Superior temporal gyrus (tissue), 1 donor: ENCODE results near the gene CST6.

Experiments
- DNase-seq: peaks from one replicate; pipeline ENCODE4 v3.0.0-alpha.2; 2016; ENCODE audit errors: extremely low spot score

The CST6 gene, protein sequence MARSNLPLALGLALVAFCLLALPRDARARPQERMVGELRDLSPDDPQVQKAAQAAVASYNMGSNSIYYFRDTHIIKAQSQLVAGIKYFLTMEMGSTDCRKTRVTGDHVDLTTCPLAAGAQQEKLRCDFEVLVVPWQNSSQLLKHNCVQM

DNA sequence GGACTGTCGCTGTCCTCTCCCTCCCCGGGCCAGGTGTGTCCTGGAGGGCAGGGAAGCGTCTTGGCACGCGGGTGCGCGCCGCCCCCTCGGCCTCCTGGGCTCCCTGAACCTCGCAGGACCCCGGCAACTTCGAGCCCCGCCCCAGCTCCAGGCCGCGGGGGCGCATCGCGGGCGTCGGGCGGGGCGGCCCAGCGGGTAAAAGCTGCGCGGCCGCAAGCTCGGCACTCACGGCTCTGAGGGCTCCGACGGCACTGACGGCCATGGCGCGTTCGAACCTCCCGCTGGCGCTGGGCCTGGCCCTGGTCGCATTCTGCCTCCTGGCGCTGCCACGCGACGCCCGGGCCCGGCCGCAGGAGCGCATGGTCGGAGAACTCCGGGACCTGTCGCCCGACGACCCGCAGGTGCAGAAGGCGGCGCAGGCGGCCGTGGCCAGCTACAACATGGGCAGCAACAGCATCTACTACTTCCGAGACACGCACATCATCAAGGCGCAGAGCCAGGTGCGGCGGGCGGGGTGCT lies at the start of gene CST6:
CST6 (plus strand) TSS at position 224 of the 519 bp plus-strand sequence; CDS start at position 261, 37 bp downstream.
- no peak for DNase-seq

DNA sequence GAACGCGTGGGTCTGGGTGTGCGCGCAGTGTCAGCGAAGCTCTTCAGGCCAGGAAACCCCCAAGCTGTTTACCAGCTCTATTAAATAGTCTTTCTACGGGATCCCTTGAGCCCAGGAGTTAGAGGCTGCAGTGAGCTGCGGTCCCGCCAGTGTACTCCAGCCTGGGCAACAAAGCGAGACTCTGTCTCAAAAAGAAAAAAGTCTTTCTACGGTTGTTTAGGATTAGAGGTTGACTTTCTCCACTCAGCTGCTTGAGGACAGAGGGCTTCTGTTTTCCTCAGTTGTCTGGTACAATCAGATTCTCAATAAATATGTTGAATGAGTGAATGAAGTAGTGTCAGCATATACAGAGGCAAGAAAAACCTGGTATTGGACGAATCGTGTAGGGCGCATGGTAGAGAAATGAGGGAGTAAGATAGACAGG lies 49.7 kb upstream of the CST6 start:
- no peak for DNase-seq

DNA sequence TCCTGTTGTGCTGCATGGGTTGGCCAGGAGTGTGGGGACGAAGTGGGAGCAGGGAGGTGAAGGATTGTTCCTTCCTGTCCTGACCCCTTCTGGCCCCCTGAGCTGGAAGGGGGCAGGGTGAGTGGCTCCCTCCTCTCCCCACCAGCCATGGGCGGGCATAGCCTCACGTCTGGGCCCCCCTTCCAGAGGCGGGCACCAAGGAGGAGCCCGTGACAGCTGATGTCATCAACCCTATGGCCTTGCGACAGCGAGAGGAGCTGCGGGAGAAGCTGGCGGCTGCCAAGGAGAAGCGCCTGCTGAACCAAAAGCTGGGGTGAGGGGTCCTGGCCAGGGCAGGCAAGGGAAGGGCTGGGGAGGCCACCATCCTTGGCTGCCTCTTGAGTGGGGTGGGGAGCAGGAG lies 46.9 kb upstream of the CST6 start:
- no peak for DNase-seq

DNA sequence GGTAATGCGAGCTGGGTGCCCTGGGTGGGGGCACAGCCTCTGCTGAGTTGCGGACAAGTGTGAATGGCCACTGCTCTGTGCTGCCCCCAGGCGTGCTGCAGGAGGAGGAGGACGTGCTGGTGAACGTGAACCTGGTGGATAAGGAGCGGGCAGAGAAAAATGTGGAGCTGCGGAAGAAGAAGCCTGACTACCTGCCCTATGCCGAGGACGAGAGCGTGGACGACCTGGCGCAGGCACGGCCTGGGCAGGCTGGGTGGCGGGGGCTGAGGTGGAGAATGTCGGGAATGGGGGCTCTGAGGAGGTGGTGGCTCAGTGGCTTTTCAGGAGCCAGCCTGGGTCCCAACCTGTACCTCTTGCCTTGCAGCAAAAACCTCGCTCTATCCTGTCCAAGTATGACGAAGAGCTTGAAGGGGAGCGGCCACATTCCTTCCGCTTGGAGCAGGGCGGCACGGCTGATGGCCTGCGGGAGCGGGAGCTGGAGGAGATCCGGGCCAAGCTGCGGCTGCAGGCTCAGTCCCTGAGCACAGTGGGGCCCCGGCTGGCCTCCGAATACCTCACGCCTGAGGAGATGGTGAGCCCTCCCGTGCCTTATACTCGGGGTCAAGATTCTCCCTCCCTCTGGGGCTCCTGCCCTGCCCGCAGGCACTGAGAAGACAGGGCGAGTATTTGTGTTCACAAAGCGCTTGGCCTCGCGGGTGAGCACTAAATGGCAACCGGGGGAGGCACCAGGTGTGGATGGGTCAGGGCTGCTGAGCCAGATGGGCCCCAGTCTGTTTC lies 45.6 kb upstream of the CST6 start:
- DNase-seq = no peak

DNA sequence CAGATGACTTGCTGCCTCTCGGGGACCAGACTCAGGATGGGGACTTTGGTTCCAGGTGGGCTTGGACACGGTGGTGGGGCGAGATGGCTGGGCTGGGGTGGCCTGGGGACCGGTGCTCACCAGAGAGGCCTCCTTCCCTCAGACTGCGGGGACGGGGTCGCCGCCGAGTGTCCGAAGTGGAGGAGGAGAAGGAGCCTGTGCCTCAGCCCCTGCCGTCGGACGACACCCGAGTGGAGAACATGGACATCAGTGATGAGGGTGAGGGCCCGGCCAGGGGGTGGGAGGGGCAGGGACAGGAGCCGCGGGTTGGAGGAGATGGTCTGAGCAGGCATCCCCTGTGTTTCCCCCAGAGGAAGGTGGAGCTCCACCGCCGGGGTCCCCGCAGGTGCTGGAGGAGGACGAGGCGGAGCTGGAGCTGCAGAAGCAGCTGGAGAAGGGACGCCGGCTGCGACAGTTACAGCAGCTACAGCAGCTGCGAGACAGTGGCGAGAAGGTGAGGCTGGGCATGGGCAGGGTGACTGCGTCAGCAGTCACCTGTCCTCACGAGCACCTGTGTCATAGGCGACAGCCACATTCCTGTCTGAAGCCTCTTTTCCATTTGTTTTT lies 44.4 kb upstream of the CST6 start:
- DNase-seq = no peak

DNA sequence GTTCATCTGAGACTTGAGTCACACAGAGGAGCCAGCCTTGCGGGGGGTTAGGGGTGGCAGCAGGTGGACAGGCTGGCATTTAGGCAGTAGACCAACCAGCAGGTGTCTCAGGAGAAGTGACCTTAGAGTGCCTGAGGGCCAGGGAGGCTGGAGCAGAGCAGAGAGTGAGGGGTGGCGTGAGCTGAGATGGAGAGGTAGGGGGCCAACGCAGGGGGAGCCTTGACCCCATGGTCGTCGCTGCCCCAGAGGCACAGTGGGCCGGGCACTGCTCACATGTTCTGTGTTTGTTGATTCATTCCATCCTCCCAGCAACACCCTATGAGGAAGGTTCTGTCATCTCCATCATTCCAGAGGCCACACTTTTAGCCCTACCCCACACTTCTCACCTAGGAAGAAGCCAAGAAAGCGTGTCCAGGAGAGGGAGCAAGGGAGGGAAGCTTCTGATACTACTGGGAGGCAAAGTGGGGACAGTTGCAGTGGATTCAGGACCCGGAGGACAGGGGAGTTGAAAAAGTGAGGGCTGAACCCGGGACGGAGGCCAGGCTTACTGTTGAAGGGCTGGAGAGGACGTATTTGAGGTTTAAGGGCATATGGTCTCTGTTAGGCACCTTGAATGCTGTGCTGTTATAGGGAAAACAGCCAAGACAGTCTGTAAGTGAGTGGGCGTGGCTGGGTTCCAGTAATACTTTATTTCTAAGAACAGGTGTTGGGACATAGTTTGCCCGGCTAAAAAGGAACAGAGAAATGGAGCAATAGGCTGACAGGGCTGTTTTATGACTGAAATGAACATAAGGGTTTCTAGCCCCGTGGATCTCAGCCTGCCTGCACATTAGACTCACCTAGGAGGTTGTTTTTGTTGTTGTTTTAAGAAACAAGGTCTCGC lies 43.0 kb upstream of the CST6 start:
- no peak for DNase-seq

DNA sequence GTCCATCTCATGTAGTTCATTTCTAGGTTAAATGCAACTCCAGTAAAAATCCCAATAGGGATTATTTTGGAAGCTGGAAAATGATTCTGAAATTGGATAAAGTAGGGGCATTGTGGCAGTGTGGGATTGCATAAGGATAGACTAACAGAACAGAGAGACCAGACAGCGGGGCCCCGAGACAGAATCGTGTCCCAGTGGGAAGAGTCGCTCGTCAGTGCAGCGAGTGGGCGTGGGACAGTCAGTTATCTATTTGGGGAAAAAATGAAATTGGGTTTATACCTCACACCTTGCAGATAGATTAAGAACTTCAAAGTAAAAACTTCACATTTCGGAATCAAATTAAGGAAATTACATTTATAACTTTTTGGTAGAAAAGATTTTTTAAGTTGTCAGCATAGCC lies 39.7 kb upstream of the CST6 start:
- no peak for DNase-seq

DNA sequence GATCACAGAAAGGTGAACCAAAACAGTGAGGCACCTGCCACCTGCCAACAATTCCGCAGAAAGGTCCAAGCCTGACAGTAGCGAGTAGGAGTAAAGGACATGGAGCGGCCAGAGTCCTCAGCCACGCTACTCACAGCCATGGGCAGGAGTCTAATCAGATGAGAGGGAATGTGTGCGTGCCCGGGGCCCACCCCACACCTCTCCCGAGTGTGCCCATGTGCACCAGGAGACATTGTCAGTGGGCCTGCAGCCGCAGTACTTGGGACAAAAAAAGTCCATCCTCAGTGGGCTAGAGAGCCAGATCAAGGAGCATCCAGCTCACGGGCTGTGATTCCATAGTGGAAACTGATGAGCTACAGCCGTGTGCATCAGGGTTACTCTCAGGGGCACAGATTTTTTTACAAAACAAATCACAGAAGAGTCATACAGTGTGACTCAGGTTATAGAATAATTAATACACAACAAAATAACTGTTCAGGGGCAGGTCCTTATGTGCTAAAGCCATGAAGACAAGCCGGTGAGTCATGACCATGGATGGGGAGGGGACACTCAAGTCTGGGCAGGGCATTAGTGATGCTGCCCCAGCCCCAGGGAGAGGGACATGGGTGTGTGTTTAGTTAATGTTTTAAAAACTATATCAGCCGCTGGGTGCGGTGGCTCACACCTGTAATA lies 38.2 kb upstream of the CST6 start:
- no peak for DNase-seq

DNA sequence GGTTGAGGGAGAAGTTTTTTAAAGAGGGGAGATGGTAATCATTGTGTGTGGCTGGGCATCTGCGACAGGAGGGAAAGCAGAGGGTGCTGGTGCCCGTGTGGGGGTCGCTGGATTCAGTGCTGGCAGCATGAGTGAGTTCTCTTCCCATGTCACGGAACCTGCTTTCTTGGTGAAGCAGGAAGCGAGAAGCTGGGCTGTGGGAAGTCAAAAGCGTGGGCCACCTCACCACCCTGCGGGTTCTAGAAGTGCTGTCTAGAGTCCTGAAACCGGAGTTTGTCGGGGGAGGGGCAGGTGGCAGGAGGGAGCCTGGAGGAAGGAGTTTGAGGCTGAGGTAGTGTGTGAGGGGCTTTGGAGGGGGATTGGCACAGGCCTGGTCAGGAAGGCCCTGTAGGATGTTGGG lies 36.0 kb upstream of the CST6 start:
- no peak for DNase-seq

DNA sequence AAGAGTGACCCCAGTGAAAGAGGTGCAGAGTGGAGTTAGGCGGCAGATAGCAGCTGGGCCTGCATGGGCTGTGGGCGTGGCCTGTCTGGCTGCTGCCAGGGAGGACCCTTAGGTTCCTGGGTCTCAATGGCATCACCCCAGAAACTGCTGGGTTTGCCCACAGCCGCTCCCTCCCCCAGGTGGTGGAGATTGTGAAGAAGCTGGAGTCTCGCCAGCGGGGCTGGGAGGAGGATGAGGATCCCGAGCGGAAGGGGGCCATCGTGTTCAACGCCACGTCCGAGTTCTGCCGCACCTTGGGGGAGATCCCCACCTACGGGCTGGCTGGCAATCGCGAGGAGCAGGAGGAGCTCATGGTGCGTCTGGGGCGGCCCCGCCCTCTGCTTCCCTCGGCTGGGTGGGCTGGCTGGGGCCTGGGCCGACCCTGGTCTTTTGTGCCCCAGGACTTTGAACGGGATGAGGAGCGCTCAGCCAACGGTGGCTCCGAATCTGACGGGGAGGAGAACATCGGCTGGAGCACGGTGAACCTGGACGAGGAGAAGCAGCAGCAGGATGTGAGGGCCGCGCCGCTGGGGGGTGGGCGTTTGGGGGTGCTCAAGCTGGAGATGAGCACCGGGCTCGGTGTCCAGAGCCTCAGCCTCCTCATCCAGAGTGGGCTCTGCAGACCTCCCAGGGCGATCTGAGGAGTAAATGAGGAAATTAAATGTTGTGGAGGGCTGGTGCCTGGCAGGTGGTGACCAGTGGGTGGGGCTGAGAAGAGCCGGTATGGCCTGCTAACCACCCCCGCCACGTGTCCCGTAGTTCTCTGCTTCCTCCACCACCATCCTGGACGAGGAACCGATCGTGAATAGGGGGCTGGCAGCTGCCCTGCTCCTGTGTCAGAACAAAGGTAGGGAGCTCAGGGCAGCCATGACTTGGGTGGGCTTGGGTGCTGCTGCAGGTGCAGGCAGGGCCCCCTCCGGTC lies 35.3 kb upstream of the CST6 start:
- DNase-seq = no peak

DNA sequence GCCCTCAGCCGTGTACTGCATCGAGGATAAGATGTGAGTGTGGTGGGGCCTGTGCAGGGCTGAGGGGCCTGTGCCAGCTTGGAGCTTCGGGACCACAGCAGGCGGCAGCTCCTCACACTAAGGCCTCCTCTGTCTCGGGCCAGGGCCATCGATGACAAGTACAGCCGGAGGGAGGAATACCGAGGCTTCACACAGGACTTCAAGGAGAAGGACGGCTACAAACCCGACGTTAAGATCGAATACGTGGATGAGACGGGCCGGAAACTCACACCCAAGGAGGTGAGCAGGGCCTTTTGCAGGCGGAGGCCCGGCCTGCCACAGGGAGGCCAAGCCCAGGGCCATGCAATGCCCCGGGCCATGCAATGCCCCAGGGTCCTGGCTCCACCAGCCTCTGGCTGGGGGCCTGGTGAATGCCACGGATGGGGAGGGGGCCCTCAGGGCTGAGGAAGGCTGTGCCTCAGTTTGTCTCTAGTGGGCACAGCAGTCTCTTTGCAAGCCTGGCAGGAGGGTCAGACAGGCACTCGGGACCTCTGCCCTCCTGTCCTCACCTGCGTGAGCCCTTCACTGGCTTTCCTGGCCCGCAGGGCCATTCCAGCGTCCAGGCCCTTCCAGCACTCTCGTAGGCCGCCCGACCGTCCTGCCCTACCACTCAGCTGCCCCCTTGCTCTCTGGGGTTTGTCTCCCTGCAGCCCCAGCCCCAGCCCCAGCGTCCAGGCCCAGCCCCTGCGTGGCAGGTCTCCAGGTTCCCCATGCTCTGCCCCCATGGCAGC lies 34.0 kb upstream of the CST6 start:
- DNase-seq = no peak

DNA sequence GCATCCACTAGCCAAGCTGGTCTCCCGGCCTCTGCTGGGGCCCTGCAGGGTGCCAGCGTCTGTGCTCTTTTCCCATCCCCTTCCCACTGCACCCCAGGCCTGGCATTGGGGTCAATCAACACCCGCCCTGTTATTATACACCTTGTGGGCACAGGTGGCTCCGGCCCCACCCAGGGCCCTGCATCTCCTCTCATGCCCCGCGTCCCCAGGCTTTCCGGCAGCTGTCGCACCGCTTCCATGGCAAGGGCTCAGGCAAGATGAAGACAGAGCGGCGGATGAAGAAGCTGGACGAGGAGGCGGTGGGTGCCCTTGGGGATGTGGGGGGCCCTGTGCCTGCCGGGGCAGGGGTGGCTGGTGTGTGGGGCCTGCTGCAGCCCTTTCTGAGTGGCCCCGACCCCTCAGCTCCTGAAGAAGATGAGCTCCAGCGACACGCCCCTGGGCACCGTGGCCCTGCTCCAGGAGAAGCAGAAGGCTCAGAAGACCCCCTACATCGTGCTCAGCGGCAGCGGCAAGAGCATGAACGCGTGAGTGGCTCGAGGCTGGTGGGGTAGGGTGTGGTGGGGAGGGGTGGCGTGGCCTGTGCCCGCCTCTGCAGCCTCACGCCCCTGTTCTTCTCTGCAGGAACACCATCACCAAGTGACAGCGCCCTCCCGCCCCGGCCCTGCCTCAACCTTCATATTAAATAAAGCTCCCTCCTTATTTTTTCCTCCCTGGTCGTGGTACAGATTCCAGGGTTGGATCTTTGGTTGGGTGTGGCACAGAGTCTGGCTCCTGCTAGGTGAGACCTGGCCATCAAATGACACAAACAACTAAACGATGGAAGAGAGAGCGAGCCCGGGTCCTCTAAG lies 33.2 kb upstream of the CST6 start:
- no peak for DNase-seq

DNA sequence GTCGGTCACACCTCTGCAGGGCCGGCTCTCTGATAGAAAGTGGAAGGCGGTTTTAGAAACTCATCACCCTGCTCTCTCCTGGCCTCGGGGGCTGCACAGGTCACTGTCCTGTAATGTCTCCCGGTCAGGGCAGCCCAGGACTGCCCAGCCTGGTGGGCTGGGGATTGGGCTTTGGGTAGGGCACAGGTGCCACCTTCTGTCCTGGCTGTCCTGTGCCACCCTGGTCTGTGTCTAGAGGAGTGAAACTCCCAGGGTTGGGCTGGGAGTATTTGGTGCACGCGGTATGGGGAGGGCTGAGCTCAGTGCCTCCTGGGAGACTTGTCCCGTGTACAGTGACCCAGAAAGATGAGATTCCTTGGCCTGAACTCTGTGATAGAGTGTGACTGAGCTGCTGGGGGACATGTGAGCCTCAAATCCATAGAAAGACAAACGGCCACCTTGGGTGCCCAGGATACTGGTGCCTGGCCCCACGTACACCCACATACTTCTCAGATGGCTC lies 32.5 kb upstream of the CST6 start:
- DNase-seq = no peak

DNA sequence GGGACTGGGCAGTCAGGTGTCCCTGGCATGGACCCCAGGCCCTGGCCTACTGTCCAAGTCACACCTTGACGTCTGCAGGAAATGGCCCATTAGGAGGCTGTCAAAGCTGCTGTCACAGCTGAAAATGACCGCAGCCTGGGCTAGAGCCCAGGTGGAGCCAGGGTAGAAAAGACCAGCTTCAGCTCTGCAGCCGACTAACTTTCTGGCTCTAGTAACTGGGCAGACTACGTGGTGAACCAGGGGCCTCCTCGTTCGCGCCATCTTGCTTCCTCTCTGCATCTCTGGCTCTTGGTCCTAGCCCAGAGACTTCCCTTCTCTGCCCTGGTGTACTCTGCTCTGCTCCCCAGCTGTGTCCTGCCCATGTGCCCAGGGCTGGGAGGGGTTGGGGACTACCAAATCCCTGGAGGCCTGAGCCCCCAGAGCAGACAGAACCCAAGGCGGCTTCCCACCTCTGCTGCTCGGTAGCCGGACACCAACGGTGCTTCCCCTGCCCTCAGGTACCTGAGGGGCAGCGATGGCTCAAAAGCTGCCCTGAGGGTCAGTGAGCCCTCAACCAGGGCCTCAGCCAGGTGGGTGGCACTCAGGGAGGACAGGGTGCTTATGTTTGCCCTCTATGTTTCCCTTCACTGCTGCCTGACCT lies 30.6 kb upstream of the CST6 start:
- DNase-seq = no peak

DNA sequence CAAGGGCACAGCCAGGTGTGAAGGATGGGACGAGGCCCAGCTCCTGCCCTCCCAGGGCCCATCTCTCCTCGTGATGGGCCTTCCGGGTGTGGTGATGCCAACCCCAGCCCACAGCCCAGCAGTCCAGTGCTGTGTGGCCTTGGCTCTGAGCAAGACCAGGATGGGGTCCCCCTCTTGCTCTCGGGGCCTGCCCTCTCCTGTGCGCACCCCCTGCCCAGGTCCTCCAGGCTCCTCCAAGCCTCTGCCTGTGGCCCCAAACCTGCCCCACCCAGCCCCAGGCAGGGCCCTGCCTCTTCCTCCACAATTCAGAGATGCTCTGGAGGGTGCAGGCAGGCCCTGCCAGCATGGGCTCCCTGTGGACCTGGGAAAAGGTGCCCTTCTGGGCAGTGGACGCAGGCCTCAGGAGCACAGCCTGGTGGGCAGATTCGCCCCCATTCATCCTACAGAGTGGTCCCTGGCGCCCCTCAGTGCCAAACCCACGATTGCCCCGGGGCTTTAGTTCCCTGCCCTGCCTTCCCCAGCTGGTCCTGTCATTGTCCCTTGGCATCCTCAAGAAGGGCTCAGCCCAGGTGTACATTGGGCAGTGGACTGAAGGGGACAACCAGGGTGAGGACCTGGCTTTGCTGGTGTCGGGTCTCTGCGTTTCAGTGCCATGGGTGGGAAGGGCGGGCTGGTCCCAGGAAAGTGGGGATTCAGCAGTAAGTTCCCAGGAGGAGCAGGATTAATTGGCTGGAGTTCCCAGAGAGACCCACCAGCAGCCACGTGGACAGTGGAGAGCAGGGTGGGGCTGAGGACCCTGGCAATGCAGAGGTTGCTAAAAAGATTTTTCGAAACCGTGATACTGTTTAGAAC lies 29.6 kb upstream of the CST6 start:
- no peak for DNase-seq

DNA sequence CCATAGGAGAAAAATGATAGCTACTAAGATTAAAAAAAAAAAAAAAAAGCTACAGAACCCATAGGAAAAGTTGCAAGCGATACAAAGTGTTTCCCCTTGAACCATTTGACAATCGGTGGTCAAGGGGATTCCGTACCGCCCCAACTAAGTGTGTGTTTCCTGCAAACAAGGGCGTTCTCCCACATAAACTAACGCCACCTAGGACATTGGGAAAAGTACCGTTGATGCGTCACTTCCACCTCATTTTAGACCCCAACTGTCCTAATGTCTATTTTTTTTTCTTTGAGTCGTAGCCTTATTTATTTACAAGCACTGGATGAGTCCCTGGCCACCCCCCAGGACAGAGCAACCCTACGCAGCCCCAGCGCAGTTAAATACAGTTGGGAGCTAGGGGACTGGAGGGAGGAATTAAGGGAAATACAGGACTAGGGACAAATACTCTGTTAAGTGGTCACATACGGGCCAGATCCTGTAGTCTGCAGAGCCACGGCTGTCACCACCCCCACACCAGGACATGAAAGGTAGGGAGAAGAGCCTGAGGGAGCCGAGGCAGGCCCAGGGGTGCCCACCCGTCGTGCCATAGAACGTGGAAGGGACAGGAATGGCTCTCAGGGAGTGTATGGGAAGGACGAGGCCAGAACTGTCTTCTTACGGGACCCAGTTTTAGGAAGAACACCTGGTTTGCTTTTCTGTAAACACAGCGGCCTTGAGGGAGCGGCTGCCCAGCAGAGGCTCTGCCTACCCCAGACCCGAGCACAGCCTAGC lies 28.8 kb upstream of the CST6 start:
- DNase-seq = no peak
